Fibroblast of lung (primary cell): ENCODE data around the gene VPS11. TPM values are rescaled to one million over a fixed set of nuclear protein-coding genes. Genes with fewer than 3 reads are reported as not detected.

Experiments
- DNase-seq, 2 donors: peaks; one replicate each; pipeline versions ENCODE4 v3.0.0 to v3.0.0-alpha.2; 2010; ENCODE audit warnings: low read depth in 2 of 2
- H2AFZ ChIP-seq: 2 replicates; pipeline ENCODE4 v1.5.1; 2012; ENCODE audit warnings: low read length, control low read depth, inconsistent platforms
- H3K27ac ChIP-seq: 2 replicates; pipeline ENCODE4 v1.5.1; 2011; ENCODE audit warnings: low read length, control low read depth; ENCODE audit not compliant: insufficient read depth
- H3K27me3 ChIP-seq: 2 replicates; pipeline ENCODE4 v1.5.1; 2011; ENCODE audit warnings: mild to moderate bottlenecking, low read length; ENCODE audit not compliant: control insufficient read depth, insufficient read depth
- H3K36me3 ChIP-seq: 2 replicates; pipeline ENCODE4 v1.5.1; 2011; ENCODE audit warnings: low read length; ENCODE audit not compliant: control insufficient read depth, insufficient read depth
- H3K4me1 ChIP-seq: 2 replicates; pipeline ENCODE4 v1.5.1; 2011; ENCODE audit warnings: low read length; ENCODE audit not compliant: control insufficient read depth, insufficient read depth; ENCODE audit errors: extremely low read depth
- H3K4me2 ChIP-seq: 2 replicates; pipeline ENCODE4 v1.5.1; 2011; ENCODE audit warnings: low read length, control low read depth; ENCODE audit not compliant: insufficient read depth; ENCODE audit errors: extremely low read depth
- H3K4me3 ChIP-seq, 4 experiments: fragments of 200-600 bp in 1 of 4; sonication (generic) in 1 of 4; replicated peaks in 1 of 4; 2 replicates each; pipeline ENCODE4 v1.5.1; 2011 to 2016; ENCODE audit warnings: low read length in 4 of 4, low read depth in 3 of 4, mild to moderate bottlenecking in 3 of 4, control low read depth in 2 of 4, inconsistent platforms in 1 of 4, mixed read lengths in 1 of 4; ENCODE audit not compliant: insufficient read depth in 1 of 4; ENCODE audit errors: control extremely low read depth in 1 of 4
- H3K79me2 ChIP-seq: 2 replicates; pipeline ENCODE4 v1.5.1; 2012; ENCODE audit warnings: mild to moderate bottlenecking, low read length, inconsistent platforms; ENCODE audit not compliant: control insufficient read depth, insufficient read depth
- H3K9ac ChIP-seq: 2 replicates; pipeline ENCODE4 v1.5.1; 2011; ENCODE audit warnings: mild to moderate bottlenecking, low read length, control low read depth; ENCODE audit not compliant: insufficient read depth
- H3K9me3 ChIP-seq: 2 replicates; pipeline ENCODE4 v1.5.1; 2012; ENCODE audit warnings: low read depth, low read length; ENCODE audit not compliant: control insufficient read depth, insufficient read depth
- H4K20me1 ChIP-seq: 2 replicates; pipeline ENCODE4 v1.5.1; 2011; ENCODE audit warnings: low read length; ENCODE audit not compliant: control insufficient read depth, insufficient read depth; ENCODE audit errors: extremely low read depth
- CTCF ChIP-seq, 2 donors: IDR thresholded peaks in 1 of 2; conservative IDR thresholded peaks in 1 of 2; 1 replicate in 1 of 2; 2 replicates in 1 of 2; pipeline ENCODE4 v1.5.1; 2011 to 2012; ENCODE audit warnings: low read length in 2 of 2, control low read depth in 1 of 2, inconsistent platforms in 1 of 2, low read depth in 1 of 2, mild to moderate bottlenecking in 1 of 2
- EZH2 ChIP-seq: IDR thresholded peaks from 2 replicates; pipeline ENCODE4 v1.5.1; 2012; ENCODE audit warnings: low read length, control low read depth, mild to moderate bottlenecking; ENCODE audit errors: missing control alignments
- polyA plus RNA-seq, 2 donors: library from polyadenylated mRNA; depleted of rRNA in 1 of 2; stranded (reverse) in 1 of 2; unstranded in 1 of 2; fragments of >200 nt; gene quantifications; 2 replicates each; pipeline ENCODE4 v1.2.1, GENCODE V29; 2011 to 2012; ENCODE audit warnings: missing spikeins in 1 of 2
- total RNA-seq: library from RNA; depleted of rRNA; stranded (reverse); fragments of >200 nt; gene quantifications from 2 replicates; pipeline ENCODE4 v1.2.1, GENCODE V29; 2014

The VPS11 gene
- total and polyA plus RNA-seq, 2 donors (not counting 1 experiment from before 2014, with no cell fraction given) = 9.1 to 34.3 TPM

GRCh38 chr11:119116601-119117000, 49.0 kb downstream of the VPS11 start:
- Histone ChIP-seq H3K27ac (no peak overlapping the region), H2AFZ (no peak overlapping the region), H3K4me3 (no peak overlapping the region), H4K20me1 (no peaks in the 10 kb centered on the region), H3K4me1 (peaks cover 8% of the 10 kb centered on the region), H3K4me2 (no peak overlapping the region), H3K79me2 (peaks cover 1% of the 10 kb centered on the region), H3K36me3 (peaks cover 8% of the 10 kb centered on the region), H3K9ac (no peak overlapping the region), H3K27me3 (no peaks in the 10 kb centered on the region), H3K9me3 (no peaks in the 10 kb centered on the region)
- TF ChIP-seq EZH2 (no peak), CTCF (conservative IDR thresholded peaks at IDR 0.05 in 1 of 2, IDR thresholded peaks at IDR 0.05 in 1 of 2; ENCODE audit: low read depth in 1 of 2, low read length in 2 of 2) (no peak)
- DNase-seq = no peak

GRCh38 chr11:119117004-119117706, 49.5 kb downstream of the VPS11 start:
- TF ChIP-seq EZH2 (no peak), CTCF (conservative IDR thresholded peaks at IDR 0.05 in 1 of 2, IDR thresholded peaks at IDR 0.05 in 1 of 2; ENCODE audit: low read depth in 1 of 2, low read length in 2 of 2) (no peak)
- no peak overlapping the region for H3K4me2 ChIP-seq
- peaks cover 7% of the 10 kb centered on the region for H3K79me2 ChIP-seq
- DNase-seq = no peak
- no peak overlapping the region for H2AFZ ChIP-seq
- H3K9ac ChIP-seq = no peak overlapping the region
- peaks cover 8% of the 10 kb centered on the region for H3K36me3 ChIP-seq
- no peaks in the 10 kb centered on the region for H3K27me3 ChIP-seq
- H3K4me1 ChIP-seq = peaks cover 10% of the 10 kb centered on the region
- H4K20me1 ChIP-seq = no peaks in the 10 kb centered on the region
- no peak overlapping the region for H3K4me3 ChIP-seq
- no peaks in the 10 kb centered on the region for H3K9me3 ChIP-seq
- no peak overlapping the region for H3K27ac ChIP-seq

GRCh38 chr11:119118227-119118626, 50.6 kb downstream of the VPS11 start:
- Histone ChIP-seq H3K27me3 (no peaks in the 10 kb centered on the region), H4K20me1 (no peaks in the 10 kb centered on the region), H3K4me3 (no peak overlapping the region), H3K79me2 (peaks cover 16% of the 10 kb centered on the region), H3K4me2 (no peak overlapping the region), H3K4me1 (peaks cover 11% of the 10 kb centered on the region), H2AFZ (no peak overlapping the region), H3K9me3 (no peaks in the 10 kb centered on the region), H3K36me3 (peaks cover 5% of the 10 kb centered on the region), H3K27ac (no peak overlapping the region), H3K9ac (no peak overlapping the region)
- DNase-seq = no peak
- no peak for TF ChIP-seq EZH2
